HCT116 (cell line): Measurements from ENCODE around the gene MAST4. TPM values are rescaled to one million over a fixed set of nuclear protein-coding genes. Genes with fewer than 3 reads are reported as not detected.

ENCODE experiments used
- ATAC-seq: fragments of 200-7000 bp; cut with Tn5 transposase; 2 replicates; pipeline ENCODE4 v1.9.1; 2020; ENCODE audit warnings: mild to moderate bottlenecking, moderate library complexity
- BruUV-seq: library from RNA; stranded (reverse); fragments of 400-500 nt; replicated peaks from 2 replicates; lab custom pipeline; 2021; lab: Mats Ljungman, UMichigan
- CTCF ChIA-PET: fragments of 300-600 bp; sonication (Branson Sonifier 250); formaldehyde crosslinking; loops from one replicate; lab custom pipeline; 2021; ENCODE audit warnings: antibody characterized with exemption; lab: Charles Lee
- POLR2A ChIA-PET: fragments of 300-600, 350-600 bp; sonication (Branson Sonifier 250); formaldehyde crosslinking; loops from one replicate; lab custom pipeline; 2021; ENCODE audit warnings: antibody characterized with exemption; lab: Charles Lee
- RAD21 ChIA-PET, 2 experiments: fragments of 300-600 bp; sonication (Branson Sonifier 250); formaldehyde crosslinking; loops; one replicate each; lab custom pipeline; 2023; ENCODE audit warnings: low total read pairs in 2 of 2; ENCODE audit not compliant: uncharacterized antibody in 2 of 2, unreplicated experiment in 2 of 2, low non-redundant PET in 1 of 2; lab: Charles Lee
- DNase-seq: peaks from one replicate; pipeline ENCODE4 v3.0.0-alpha.2; 2010; ENCODE audit warnings: low read depth, low spot score
- H2AFZ ChIP-seq: fragments of 200-600 bp; shearing (Covaris generic), sonication (generic); 2 replicates; pipeline ENCODE4 v1.6.1; 2017; ENCODE audit warnings: low read depth, mixed run types, mixed read lengths, antibody characterized with exemption, low read length; ENCODE audit not compliant: poor library complexity, severe bottlenecking
- H3K27ac ChIP-seq: 2 replicates; pipeline ENCODE4 v1.5.1; 2012; ENCODE audit warnings: low read depth, low read length
- H3K27me3 ChIP-seq: fragments of 200-600 bp; sonication (generic); 2 replicates; pipeline ENCODE4 v1.6.1; 2016; ENCODE audit warnings: mixed run types, low read length, mixed read lengths; ENCODE audit not compliant: insufficient read depth
- H3K36me3 ChIP-seq, 2 experiments: fragments of 200-500 bp in 1 of 2; fragments of 200-600 bp in 1 of 2; sonication (Bioruptor generic) in 1 of 2; sonication (generic) in 1 of 2; 2 replicates each; pipeline versions ENCODE4 v1.5.1 to v1.6.1; 2014 to 2016; ENCODE audit warnings: low read length in 2 of 2, inconsistent platforms in 1 of 2, mixed read lengths in 1 of 2, mixed run types in 1 of 2; ENCODE audit not compliant: insufficient read depth in 2 of 2, control insufficient read depth in 1 of 2
- H3K4me1 ChIP-seq, 2 experiments: fragments of 200-600 bp in 1 of 2; sonication (generic) in 1 of 2; 2 replicates each; pipeline versions ENCODE4 v1.5.1 to v1.6.1; 2012 to 2017; ENCODE audit warnings: low read length in 2 of 2, inconsistent platforms in 1 of 2, mild to moderate bottlenecking in 1 of 2, mixed read lengths in 1 of 2, mixed run types in 1 of 2, moderate library complexity in 1 of 2; ENCODE audit not compliant: insufficient read depth in 2 of 2, control insufficient read depth in 1 of 2
- H3K4me2 ChIP-seq: fragments of 200-600 bp; sonication (generic); 2 replicates; pipeline ENCODE4 v1.6.1; 2017; ENCODE audit warnings: mixed run types, low read length, mixed read lengths
- H3K4me3 ChIP-seq, 2 experiments: fragments of 200-600 bp in 1 of 2; sonication (generic) in 1 of 2; replicated peaks in 1 of 2; 2 replicates each; pipeline ENCODE4 v1.5.1; 2011 to 2016; ENCODE audit warnings: low read length in 2 of 2, control low read depth in 1 of 2, low read depth in 1 of 2, mild to moderate bottlenecking in 1 of 2, mixed read lengths in 1 of 2, mixed run types in 1 of 2
- H3K79me2 ChIP-seq: fragments of 200-600 bp; sonication (generic); 2 replicates; pipeline ENCODE4 v1.6.1; 2017; ENCODE audit warnings: mild to moderate bottlenecking, mixed run types, low read length, moderate library complexity, mixed read lengths; ENCODE audit not compliant: insufficient read depth
- H3K9ac ChIP-seq: fragments of 200-600 bp; sonication (generic); 2 replicates; pipeline ENCODE4 v1.6.1; 2016; ENCODE audit warnings: low read length, mixed read lengths
- H3K9me2 ChIP-seq: fragments of 200-600 bp; sonication (generic), shearing (Covaris generic); 2 replicates; pipeline ENCODE4 v1.6.1; 2017; ENCODE audit warnings: mixed run types, mild to moderate bottlenecking, moderate library complexity; ENCODE audit not compliant: insufficient read depth
- H3K9me3 ChIP-seq, 2 experiments: fragments of 200-500 bp in 1 of 2; fragments of 200-600 bp in 1 of 2; sonication (Bioruptor generic) in 1 of 2; sonication (generic) in 1 of 2; 2 replicates each; pipeline ENCODE4 v1.6.1; 2014 to 2017; ENCODE audit warnings: low read length in 2 of 2, mixed read lengths in 2 of 2, inconsistent platforms in 1 of 2, low read depth in 1 of 2, mild to moderate bottlenecking in 1 of 2, mixed run types in 1 of 2, moderate library complexity in 1 of 2; ENCODE audit not compliant: control insufficient read depth in 1 of 2, insufficient read depth in 1 of 2
- H4K20me1 ChIP-seq: fragments of 200-600 bp; sonication (generic), shearing (Covaris generic); 2 replicates; pipeline ENCODE4 v1.6.1; 2017; ENCODE audit warnings: mixed run types, mild to moderate bottlenecking, moderate library complexity; ENCODE audit not compliant: insufficient read depth
- ATF3 ChIP-seq: IDR thresholded peaks from 2 replicates; pipeline ENCODE4 v1.6.1; 2012
- CEBPB ChIP-seq: IDR thresholded peaks from 2 replicates; pipeline ENCODE4 v1.6.1; 2012; ENCODE audit warnings: low read depth
- EGR1 ChIP-seq: IDR thresholded peaks from 2 replicates; pipeline ENCODE4 v1.6.1; 2012; ENCODE audit warnings: low read depth
- EZH2 ChIP-seq: fragments of 200-600 bp; sonication (generic); IDR thresholded peaks from 2 replicates; pipeline ENCODE4 v1.6.1; 2017; ENCODE audit warnings: antibody characterized with exemption, mixed run types
- EZH2phosphoT487 ChIP-seq: fragments of 200-600 bp; IDR thresholded peaks from 2 replicates; pipeline ENCODE4 v1.6.1; 2018; ENCODE audit warnings: antibody characterized with exemption, borderline replicate concordance
- FOSL1 ChIP-seq: IDR thresholded peaks from 2 replicates; pipeline ENCODE4 v1.6.1; 2012; ENCODE audit warnings: low read depth
- JUND ChIP-seq: IDR thresholded peaks from 2 replicates; pipeline ENCODE4 v1.6.1; 2012
- POLR2A ChIP-seq: IDR thresholded peaks from 2 replicates; pipeline ENCODE4 v1.7.0; 2011; ENCODE audit warnings: borderline replicate concordance; ENCODE audit not compliant: insufficient read depth, insufficient read length; ENCODE audit errors: extremely low read depth
- POLR2AphosphoS5 ChIP-seq: IDR thresholded peaks from 2 replicates; pipeline ENCODE4 v1.6.1; 2011; ENCODE audit warnings: mild to moderate bottlenecking, low read depth, low read length, moderate library complexity
- REST ChIP-seq: IDR thresholded peaks from 2 replicates; pipeline ENCODE4 v1.6.1; 2012; ENCODE audit warnings: low read depth
- YY1 ChIP-seq: IDR thresholded peaks from 2 replicates; pipeline ENCODE4 v1.6.1; 2011; ENCODE audit warnings: low read length, low read depth, moderate library complexity, mild to moderate bottlenecking; ENCODE audit not compliant: insufficient replicate concordance; ENCODE audit errors: extremely low read depth
- intact Hi-C: fragments of 100-400 bp; cut with micrococcal nuclease; formaldehyde crosslinking; loops from 2 replicates; pipeline ENCODE4 v1.10.0; 2022
- total RNA-seq: library from RNA; stranded (reverse); gene quantifications from one replicate; pipeline ENCODE4 v1.2.1, GENCODE V29; 2021; ENCODE audit not compliant: unreplicated experiment
- TF ChIP-seq, protein P1 (sequence below): IDR thresholded peaks from 2 replicates; pipeline ENCODE4 v1.6.1; 2011; ENCODE audit warnings: mild to moderate bottlenecking, low read length, moderate library complexity; ENCODE audit not compliant: insufficient replicate concordance; ENCODE audit errors: extremely low read depth
- TF ChIP-seq, protein P2 (sequence below), 3 experiments: fragments of 200-600 bp in 1 of 3; sonication (generic) in 1 of 3; IDR thresholded peaks in 2 of 3; conservative IDR thresholded peaks in 1 of 3; 2 replicates each; pipeline ENCODE4 v1.5.1; 2012 to 2017; ENCODE audit warnings: low read depth in 2 of 3, low read length in 2 of 3, antibody characterized with exemption in 1 of 3, borderline replicate concordance in 1 of 3, control low read depth in 1 of 3, mild to moderate bottlenecking in 1 of 3, mixed read lengths in 1 of 3, mixed run types in 1 of 3, moderate library complexity in 1 of 3; ENCODE audit not compliant: insufficient read depth in 1 of 3

MAST4 gene
- total RNA-seq, 1 experiment from 2014 or later: 1.1 TPM

GRCh38 chr5:67173959-67174358 is 577.8 kb downstream of the MAST4 start:
- TF ChIP-seq EZH2 (no peak), EZH2phosphoT487 (no peak), EGR1 (no peak), YY1 (no peak), POLR2A (no peak), FOSL1 (no peak), JUND (no peak), CEBPB (no peak), REST (no peak), ATF3 (no peak), POLR2AphosphoS5 (no peak)
- TF ChIP-seq, protein P1, sequence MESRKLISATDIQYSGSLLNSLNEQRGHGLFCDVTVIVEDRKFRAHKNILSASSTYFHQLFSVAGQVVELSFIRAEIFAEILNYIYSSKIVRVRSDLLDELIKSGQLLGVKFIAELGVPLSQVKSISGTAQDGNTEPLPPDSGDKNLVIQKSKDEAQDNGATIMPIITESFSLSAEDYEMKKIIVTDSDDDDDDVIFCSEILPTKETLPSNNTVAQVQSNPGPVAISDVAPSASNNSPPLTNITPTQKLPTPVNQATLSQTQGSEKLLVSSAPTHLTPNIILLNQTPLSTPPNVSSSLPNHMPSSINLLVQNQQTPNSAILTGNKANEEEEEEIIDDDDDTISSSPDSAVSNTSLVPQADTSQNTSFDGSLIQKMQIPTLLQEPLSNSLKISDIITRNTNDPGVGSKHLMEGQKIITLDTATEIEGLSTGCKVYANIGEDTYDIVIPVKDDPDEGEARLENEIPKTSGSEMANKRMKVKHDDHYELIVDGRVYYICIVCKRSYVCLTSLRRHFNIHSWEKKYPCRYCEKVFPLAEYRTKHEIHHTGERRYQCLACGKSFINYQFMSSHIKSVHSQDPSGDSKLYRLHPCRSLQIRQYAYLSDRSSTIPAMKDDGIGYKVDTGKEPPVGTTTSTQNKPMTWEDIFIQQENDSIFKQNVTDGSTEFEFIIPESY: no peak
- TF ChIP-seq, protein P2, sequence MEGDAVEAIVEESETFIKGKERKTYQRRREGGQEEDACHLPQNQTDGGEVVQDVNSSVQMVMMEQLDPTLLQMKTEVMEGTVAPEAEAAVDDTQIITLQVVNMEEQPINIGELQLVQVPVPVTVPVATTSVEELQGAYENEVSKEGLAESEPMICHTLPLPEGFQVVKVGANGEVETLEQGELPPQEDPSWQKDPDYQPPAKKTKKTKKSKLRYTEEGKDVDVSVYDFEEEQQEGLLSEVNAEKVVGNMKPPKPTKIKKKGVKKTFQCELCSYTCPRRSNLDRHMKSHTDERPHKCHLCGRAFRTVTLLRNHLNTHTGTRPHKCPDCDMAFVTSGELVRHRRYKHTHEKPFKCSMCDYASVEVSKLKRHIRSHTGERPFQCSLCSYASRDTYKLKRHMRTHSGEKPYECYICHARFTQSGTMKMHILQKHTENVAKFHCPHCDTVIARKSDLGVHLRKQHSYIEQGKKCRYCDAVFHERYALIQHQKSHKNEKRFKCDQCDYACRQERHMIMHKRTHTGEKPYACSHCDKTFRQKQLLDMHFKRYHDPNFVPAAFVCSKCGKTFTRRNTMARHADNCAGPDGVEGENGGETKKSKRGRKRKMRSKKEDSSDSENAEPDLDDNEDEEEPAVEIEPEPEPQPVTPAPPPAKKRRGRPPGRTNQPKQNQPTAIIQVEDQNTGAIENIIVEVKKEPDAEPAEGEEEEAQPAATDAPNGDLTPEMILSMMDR (IDR thresholded peaks at IDR 0.05 in 2 of 3, conservative IDR thresholded peaks at IDR 0.05 in 1 of 3; ENCODE audit: borderline replicate concordance in 1 of 3, insufficient read depth in 1 of 3, low read depth in 2 of 3, low read length in 2 of 3): no peak
- TF ChIP-seq, all 23 proteins: peak for 0
- no peaks in the 10 kb centered on the region for H4K20me1 ChIP-seq
- no peaks in the 10 kb centered on the region for H3K27me3 ChIP-seq
- no peak overlapping the region for H2AFZ ChIP-seq
- DNase-seq (no peak), ATAC-seq (no peak)
- no peaks in the 10 kb centered on the region for H3K79me2 ChIP-seq
- ChIA-PET RAD21 (no interaction called here), POLR2A (no interaction called here), CTCF (no interaction called here)
- no peaks in the 10 kb centered on the region for H3K36me3 ChIP-seq
- H3K4me3 ChIP-seq: no peak overlapping the region
- no peaks in the 10 kb centered on the region for H3K4me1 ChIP-seq
- H3K9ac ChIP-seq: no peak overlapping the region
- no TSS peak for BruUV-seq
- no peaks in the 10 kb centered on the region for H3K9me2 ChIP-seq
- H3K4me2 ChIP-seq: no peak overlapping the region
- H3K9me3 ChIP-seq: no peaks in the 10 kb centered on the region
- no peak overlapping the region for H3K27ac ChIP-seq
- intact Hi-C loops: no loop called here
